ENCODE results near the gene CD74. TPM values are rescaled to one million over a fixed set of nuclear protein-coding genes. Genes with fewer than 3 reads are reported as not detected.
"Not testable (repeated sequence)": the region's sequence is repeated elsewhere in the genome, so short reads cannot be mapped to it uniquely, and the experiment has no call there.

CD74 gene
- total RNA-seq, 2 donors from 2014 or later: 200 to 485 TPM

DNA sequence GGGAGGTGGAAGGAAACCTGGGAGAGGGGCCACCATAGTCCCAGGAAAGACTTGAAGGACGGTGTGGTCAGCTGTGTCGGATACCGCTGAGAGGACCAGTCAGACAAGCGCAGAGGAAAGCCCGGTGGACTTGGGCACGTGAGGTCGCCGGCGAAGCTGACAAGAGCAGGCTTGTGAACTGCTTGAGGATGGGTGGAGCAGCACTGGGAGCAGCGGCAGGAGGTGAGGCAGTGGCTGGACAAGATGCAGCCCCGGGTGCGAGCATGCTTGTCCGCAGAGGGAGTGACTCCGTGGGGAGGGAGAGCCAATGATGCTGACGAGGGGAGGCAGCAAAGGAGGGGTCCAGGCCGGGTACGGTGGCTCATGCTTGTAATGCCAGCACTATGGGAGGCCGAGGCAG is 18.3 kb upstream of the CD74 start:
- TF ChIP-seq, protein P1, sequence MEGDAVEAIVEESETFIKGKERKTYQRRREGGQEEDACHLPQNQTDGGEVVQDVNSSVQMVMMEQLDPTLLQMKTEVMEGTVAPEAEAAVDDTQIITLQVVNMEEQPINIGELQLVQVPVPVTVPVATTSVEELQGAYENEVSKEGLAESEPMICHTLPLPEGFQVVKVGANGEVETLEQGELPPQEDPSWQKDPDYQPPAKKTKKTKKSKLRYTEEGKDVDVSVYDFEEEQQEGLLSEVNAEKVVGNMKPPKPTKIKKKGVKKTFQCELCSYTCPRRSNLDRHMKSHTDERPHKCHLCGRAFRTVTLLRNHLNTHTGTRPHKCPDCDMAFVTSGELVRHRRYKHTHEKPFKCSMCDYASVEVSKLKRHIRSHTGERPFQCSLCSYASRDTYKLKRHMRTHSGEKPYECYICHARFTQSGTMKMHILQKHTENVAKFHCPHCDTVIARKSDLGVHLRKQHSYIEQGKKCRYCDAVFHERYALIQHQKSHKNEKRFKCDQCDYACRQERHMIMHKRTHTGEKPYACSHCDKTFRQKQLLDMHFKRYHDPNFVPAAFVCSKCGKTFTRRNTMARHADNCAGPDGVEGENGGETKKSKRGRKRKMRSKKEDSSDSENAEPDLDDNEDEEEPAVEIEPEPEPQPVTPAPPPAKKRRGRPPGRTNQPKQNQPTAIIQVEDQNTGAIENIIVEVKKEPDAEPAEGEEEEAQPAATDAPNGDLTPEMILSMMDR (IDR thresholded peaks at IDR 0.05): no peak
- intact Hi-C loops (cut with DNase I): loop anchor here (10.0 kb wide), 2 partner anchors 216 to 296 kb away; no protein-coding TSS in a partner anchor
- Histone ChIP-seq H3K4me3 (no peak overlapping the region), H3K9ac (ENCODE audit: low read depth in 2 of 2, low read length in 2 of 2) (no peak overlapping the region), H3K4me1 (peaks cover under 1% of the 10 kb centered on the region), H3K36me3 (no peaks in the 10 kb centered on the region), H3K9me3 (no peaks in the 10 kb centered on the region), H3K27me3 (no peaks in the 10 kb centered on the region), H3K27ac (no peak overlapping the region)
- DNase-seq: no peak

DNA sequence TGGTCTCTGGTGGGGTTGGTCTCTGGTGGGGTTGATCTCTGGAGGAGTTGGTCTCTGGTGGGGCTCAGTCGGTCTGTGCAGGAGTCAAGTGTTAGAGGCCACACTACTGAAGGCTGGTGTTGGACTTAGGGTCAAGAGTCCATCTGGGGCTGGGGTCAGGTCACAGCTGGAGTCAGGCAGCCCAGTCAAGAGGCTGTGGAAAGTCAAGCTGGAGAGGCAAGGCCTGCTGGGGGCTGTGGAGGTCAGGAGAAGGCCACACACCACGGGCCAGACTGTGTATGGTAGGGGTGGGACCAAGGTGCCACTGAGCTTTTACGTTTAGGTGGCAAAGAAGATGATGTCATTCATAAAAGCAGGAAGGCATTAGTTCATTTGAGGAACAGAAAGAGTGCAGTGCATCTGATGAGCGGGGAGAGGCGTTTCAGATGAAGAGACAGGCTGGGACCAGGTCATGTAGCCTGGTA is 16.7 kb upstream of the CD74 start:
- Histone ChIP-seq H3K36me3 (no peaks in the 10 kb centered on the region), H3K27me3 (no peaks in the 10 kb centered on the region), H3K27ac (no peak overlapping the region), H3K9ac (ENCODE audit: low read depth in 2 of 2, low read length in 2 of 2) (no peak overlapping the region), H3K4me3 (no peak overlapping the region), H3K9me3 (no peaks in the 10 kb centered on the region), H3K4me1 (no peaks in the 10 kb centered on the region)
- DNase-seq: no peak
- TF ChIP-seq, protein P1 (IDR thresholded peaks at IDR 0.05): no peak
- intact Hi-C loops (cut with DNase I): no loop called here

DNA sequence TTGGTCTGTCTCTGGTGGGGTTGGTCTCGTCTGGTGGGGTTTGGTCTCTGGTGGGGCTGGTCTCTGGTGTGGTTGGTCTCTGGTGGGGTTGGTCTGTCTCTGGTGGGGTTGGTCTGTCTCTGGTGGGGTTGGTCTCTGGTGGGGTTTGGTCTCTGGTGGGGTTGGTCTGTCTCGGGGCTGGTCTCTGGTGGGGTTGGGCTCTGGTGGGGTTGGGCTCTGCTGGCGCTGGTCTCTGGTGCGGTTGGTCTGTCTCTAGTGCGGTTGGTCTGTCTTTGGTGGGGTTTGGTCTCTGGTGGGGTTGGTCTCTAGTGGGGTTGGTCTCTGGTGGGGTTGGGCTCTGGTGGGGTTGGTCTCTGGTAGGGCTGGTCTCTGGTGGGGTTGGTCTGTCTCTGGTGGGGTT is 16.3 kb upstream of the CD74 start:
- no peak for DNase-seq
- TF ChIP-seq, protein P1 (IDR thresholded peaks at IDR 0.05): no peak
- Histone ChIP-seq H3K9ac (ENCODE audit: low read depth in 2 of 2, low read length in 2 of 2) (no peak overlapping the region), H3K4me1 (no peaks in the 10 kb centered on the region), H3K4me3 (no peak overlapping the region), H3K36me3 (no peaks in the 10 kb centered on the region), H3K27me3 (no peaks in the 10 kb centered on the region), H3K9me3 (no peaks in the 10 kb centered on the region), H3K27ac (no peak overlapping the region)
- intact Hi-C loops (cut with DNase I): no loop called here

DNA sequence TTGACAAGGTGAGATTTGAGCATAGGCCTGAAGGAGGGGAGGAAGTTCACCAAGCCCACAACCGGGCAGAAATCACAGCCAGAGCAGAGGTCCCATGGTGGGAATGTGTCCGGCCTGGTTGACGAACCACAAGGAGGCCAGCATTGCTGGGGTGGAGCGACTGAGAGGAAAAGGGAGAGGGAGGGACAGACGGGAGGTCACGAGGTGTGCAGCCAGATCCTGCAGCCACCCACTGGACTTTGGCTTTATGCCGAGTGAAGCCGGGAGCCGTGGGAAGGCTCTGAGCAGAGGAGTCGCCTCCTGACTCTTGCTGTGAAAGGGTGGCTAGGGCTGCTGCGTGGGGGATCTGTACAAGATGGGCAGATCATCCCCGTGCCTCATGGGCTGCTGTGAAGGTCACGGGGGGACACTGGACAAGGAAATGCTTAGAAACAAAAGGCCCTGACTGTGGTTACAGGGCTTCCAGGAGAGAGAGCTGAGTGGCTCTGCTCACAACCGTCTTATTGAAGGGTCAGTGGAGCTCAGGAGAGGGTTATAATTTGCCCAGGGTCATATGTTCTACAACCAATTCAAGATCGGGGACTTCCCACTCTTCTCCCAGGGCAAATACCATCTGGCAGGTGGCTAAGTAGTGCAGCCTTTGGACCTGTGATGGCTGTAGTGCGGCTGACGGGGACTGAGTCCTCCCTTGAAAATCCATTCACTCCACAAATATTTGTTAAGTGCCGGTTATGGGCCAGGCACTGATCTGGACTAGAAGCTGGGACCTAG is 15.6 kb upstream of the CD74 start:
- DNase-seq: peak; percentile 59
- no peaks in the 10 kb centered on the region for H3K36me3 ChIP-seq
- H3K27me3 ChIP-seq: no peaks in the 10 kb centered on the region
- H3K9me3 ChIP-seq: no peaks in the 10 kb centered on the region
- no peak overlapping the region for H3K4me3 ChIP-seq
- peak overlapping the region; percentile 65 for H3K27ac ChIP-seq
- H3K9ac ChIP-seq (ENCODE audit: low read depth in 2 of 2, low read length in 2 of 2): peak overlapping the region in 1 of 2 donors; percentile 44
- intact Hi-C loops (cut with DNase I): no loop called here
- TF ChIP-seq, protein P1 (IDR thresholded peaks at IDR 0.05): no peak
- H3K4me1 ChIP-seq: no peaks in the 10 kb centered on the region

DNA sequence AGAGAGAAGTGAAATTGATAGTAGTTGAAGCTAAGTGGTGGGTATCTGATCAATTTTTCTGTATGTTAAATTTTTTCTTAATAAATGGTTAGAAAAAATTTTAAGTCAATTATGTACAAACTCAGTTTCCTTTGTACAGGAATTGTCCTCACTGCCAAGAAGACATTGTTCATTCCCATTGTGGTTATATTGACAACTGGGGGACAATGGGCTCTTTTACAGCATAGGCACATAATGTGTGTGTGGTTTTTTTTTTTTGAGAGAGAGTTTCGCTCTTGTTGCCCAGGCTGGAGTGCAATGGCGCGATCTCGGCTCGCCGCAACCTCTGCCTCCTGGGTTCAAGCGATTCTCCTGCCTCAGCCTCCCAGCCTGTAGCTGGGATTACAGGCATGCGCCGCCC is 13.5 kb upstream of the CD74 start:
- not testable (repeated sequence) for H3K27me3 ChIP-seq

DNA sequence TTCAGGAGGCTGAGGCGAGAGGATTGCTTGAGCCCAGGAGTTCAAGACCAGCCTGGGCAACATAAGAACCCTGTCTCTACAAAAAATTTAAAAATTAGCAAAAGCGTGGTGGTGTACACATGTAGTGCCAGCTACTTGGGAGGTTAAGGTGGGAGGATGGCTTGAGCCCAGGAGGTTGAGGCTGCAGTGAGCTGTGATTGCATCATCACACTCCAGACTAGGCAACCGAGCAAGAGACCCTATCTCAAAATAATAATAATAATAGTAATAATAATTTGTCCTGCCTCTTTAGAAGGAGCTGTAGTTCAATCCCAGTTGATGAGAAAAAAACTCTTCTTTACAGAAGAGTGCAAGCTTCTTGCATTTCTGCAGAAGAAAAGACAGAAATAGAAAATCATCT is 10.0 kb upstream of the CD74 start:
- no peaks in the 10 kb centered on the region for H3K9me3 ChIP-seq
- no peak overlapping the region for H3K4me3 ChIP-seq
- TF ChIP-seq, protein P1 (IDR thresholded peaks at IDR 0.05): no peak
- no peak overlapping the region for H3K9ac ChIP-seq (ENCODE audit: low read depth in 2 of 2, low read length in 2 of 2)
- no peaks in the 10 kb centered on the region for H3K27me3 ChIP-seq
- no peaks in the 10 kb centered on the region for H3K4me1 ChIP-seq
- DNase-seq: no peak
- H3K27ac ChIP-seq: no peak overlapping the region
- intact Hi-C loops (cut with DNase I): no loop called here
- no peaks in the 10 kb centered on the region for H3K36me3 ChIP-seq

More for the DNA sequence above, 13.5 kb upstream of the CD74 start:
- intact Hi-C loops (cut with DNase I); H3K4me3 ChIP-seq; H3K4me1 ChIP-seq; DNase-seq; H3K9ac ChIP-seq (ENCODE audit: low read depth in 2 of 2, low read length in 2 of 2); H3K9me3 ChIP-seq; H3K27ac ChIP-seq; H3K36me3 ChIP-seq: not testable (repeated sequence)

Measured in colonic mucosa (tissue), 4 donors.